Neuronal stem cell (in vitro differentiated cells): ENCODE measurements around the gene CFD.

Experiments
- DNase-seq: peaks from one replicate; pipeline ENCODE4 v3.0.0-alpha.2; 2013; ENCODE audit warnings: low spot score
- H2AFZ ChIP-seq: one replicate; pipeline ENCODE4 v1.6.1; 2013; ENCODE audit warnings: mild to moderate bottlenecking, low read length, inconsistent platforms
- H2AK5ac ChIP-seq: 2 replicates; pipeline ENCODE4 v1.6.1; 2013; ENCODE audit warnings: low read depth, mild to moderate bottlenecking, inconsistent platforms, low read length, moderate library complexity, mixed read lengths
- H2BK120ac ChIP-seq: 2 replicates; pipeline ENCODE4 v1.6.1; 2013; ENCODE audit warnings: low read depth, mild to moderate bottlenecking, inconsistent platforms, low read length, moderate library complexity, mixed read lengths
- H2BK12ac ChIP-seq: one replicate; pipeline ENCODE4 v1.6.1; 2013; ENCODE audit warnings: low read length, inconsistent platforms
- H2BK15ac ChIP-seq: 2 replicates; pipeline ENCODE4 v1.6.1; 2013; ENCODE audit warnings: mild to moderate bottlenecking, low read length, inconsistent platforms, mixed read lengths
- H2BK5ac ChIP-seq: one replicate; pipeline ENCODE4 v1.6.1; 2013; ENCODE audit warnings: inconsistent platforms, mild to moderate bottlenecking, low read length, moderate library complexity
- H3K14ac ChIP-seq: one replicate; pipeline ENCODE4 v1.6.1; 2013; ENCODE audit warnings: low read length, inconsistent platforms
- H3K18ac ChIP-seq: 2 replicates; pipeline ENCODE4 v1.6.1; 2013; ENCODE audit warnings: low read length, inconsistent platforms
- H3K23ac ChIP-seq: 2 replicates; pipeline ENCODE4 v1.6.1; 2013; ENCODE audit warnings: low read depth, mild to moderate bottlenecking, mixed read lengths, low read length, inconsistent platforms; ENCODE audit not compliant: poor library complexity
- H3K27ac ChIP-seq: replicated peaks from 3 replicates; pipeline ENCODE4 v1.5.1; 2013; ENCODE audit warnings: low read length, inconsistent platforms
- H3K27me3 ChIP-seq, 3 experiments: 2 replicates each; pipeline ENCODE4 v1.6.1; 2013; ENCODE audit warnings: low read length in 3 of 3, mild to moderate bottlenecking in 2 of 3, inconsistent platforms in 1 of 3, low read depth in 1 of 3, mixed read lengths in 1 of 3, moderate library complexity in 1 of 3; ENCODE audit not compliant: control insufficient read depth in 3 of 3, insufficient read depth in 3 of 3
- H3K36me3 ChIP-seq, 2 donors: replicated peaks in 1 of 2; 2 replicates each; pipeline ENCODE4 v1.6.1; 2013; ENCODE audit warnings: low read length in 2 of 2; ENCODE audit not compliant: control insufficient read depth in 2 of 2, insufficient read depth in 2 of 2
- H3K4ac ChIP-seq: 2 replicates; pipeline ENCODE4 v1.6.1; 2013; ENCODE audit warnings: inconsistent platforms, mild to moderate bottlenecking, low read length, moderate library complexity
- H3K4me1 ChIP-seq, 2 donors: 1 replicate in 1 of 2; 2 replicates in 1 of 2; pipeline ENCODE4 v1.6.1; 2013; ENCODE audit warnings: low read length in 2 of 2, low read depth in 1 of 2; ENCODE audit not compliant: control insufficient read depth in 2 of 2, insufficient read depth in 1 of 2
- H3K4me2 ChIP-seq: one replicate; pipeline ENCODE4 v1.6.1; 2013; ENCODE audit warnings: mild to moderate bottlenecking, low read length, inconsistent platforms; ENCODE audit not compliant: insufficient read depth, poor library complexity, severe bottlenecking
- H3K4me3 ChIP-seq, 2 donors: 2 replicates each; pipeline ENCODE4 v1.5.1; 2013; ENCODE audit warnings: low read length in 2 of 2, mild to moderate bottlenecking in 2 of 2, inconsistent platforms in 1 of 2, moderate library complexity in 1 of 2
- H3K79me1 ChIP-seq: one replicate; pipeline ENCODE4 v1.6.1; 2013; ENCODE audit warnings: low read depth, mild to moderate bottlenecking, inconsistent platforms, low read length, moderate library complexity
- H3K9ac ChIP-seq: one replicate; pipeline ENCODE4 v1.6.1; 2013; ENCODE audit warnings: mild to moderate bottlenecking, low read depth, low read length, inconsistent platforms; ENCODE audit not compliant: poor library complexity
- H3K9me3 ChIP-seq, 2 donors: replicated peaks in 1 of 2; 2 replicates each; pipeline versions ENCODE3 to v1.6.1; 2013; ENCODE audit warnings: low read length in 2 of 2, mild to moderate bottlenecking in 2 of 2, inconsistent platforms in 1 of 2, low read depth in 1 of 2, mixed read lengths in 1 of 2, moderate library complexity in 1 of 2; ENCODE audit not compliant: control insufficient read depth in 2 of 2, insufficient read depth in 1 of 2
- H4K8ac ChIP-seq: one replicate; pipeline ENCODE4 v1.6.1; 2013; ENCODE audit warnings: low read depth, mild to moderate bottlenecking, inconsistent platforms, low read length, moderate library complexity
- H4K91ac ChIP-seq: one replicate; pipeline ENCODE4 v1.6.1; 2013; ENCODE audit warnings: low read length, low read depth, mild to moderate bottlenecking, inconsistent platforms; ENCODE audit not compliant: poor library complexity
- WGBS, 2 donors: extraction: QIAGEN DNeasy Blood & Tissue Kit; methylation state at CpG; one replicate each; pipeline ENCODE4 v1.1.7; 2013; ENCODE audit warnings: missing lambda C conversion rate in 2 of 2, mixed read lengths in 1 of 2; ENCODE audit not compliant: insufficient read length in 2 of 2, insufficient replicate concordance in 1 of 2; ENCODE audit errors: extremely low coverage in 2 of 2; 5-methylcytosine and 5-hydroxymethylcytosine counted together

CFD gene

GRCh38 chr19:855566-856120 is 3.8 kb upstream of the CFD start:
- Histone ChIP-seq H3K4me3 (no peak overlapping the region), H3K79me1 (peaks cover 2% of the 10 kb centered on the region), H3K4me2 (no peak overlapping the region), H2AK5ac (peak overlapping the region; percentile 66), H3K4ac (no peak overlapping the region), H4K8ac (no peak overlapping the region), H2BK120ac (no peak overlapping the region), H2BK15ac (peak overlapping the region; percentile 38), H2BK12ac (no peak overlapping the region), H3K36me3 (no peaks in the 10 kb centered on the region), H3K9ac (peak overlapping the region; percentile 70), H3K9me3 (peaks cover 0 to 2% of the 10 kb centered on the region in 2 donors), H3K27me3 (peaks cover 7 to 22% (median 20%) of the 10 kb centered on the region in 3 experiments), H4K91ac (no peak overlapping the region), H2AFZ (no peak overlapping the region), H3K27ac (no peak overlapping the region), H3K14ac (peak overlapping the region; percentile 99), H3K23ac (peak overlapping the region; percentile 98), H2BK5ac (no peak overlapping the region), H3K18ac (peak overlapping the region; percentile 89), H3K4me1 (peaks cover 0 to 2% of the 10 kb centered on the region in 2 donors)
- WGBS, 2 donors = no CpG with 5 or more reads among the region's 40 CpGs
- DNase-seq = no peak

- DNase-seq = no peak
- no CpG with 5 or more reads among the region's 9 CpGs for WGBS, 2 donors
- Histone ChIP-seq H3K23ac (no peak overlapping the region), H2AK5ac (no peak overlapping the region), H4K91ac (no peak overlapping the region), H3K27me3 (peaks cover 18 to 42% (median 19%) of the 10 kb centered on the region in 3 experiments), H2BK15ac (no peak overlapping the region), H3K18ac (no peak overlapping the region), H2BK120ac (no peak overlapping the region), H3K4me3 (peak overlapping the region in 1 of 2 donors; percentile 30), H2BK12ac (no peak overlapping the region), H3K79me1 (peaks cover 4% of the 10 kb centered on the region), H3K27ac (no peak overlapping the region), H3K4ac (no peak overlapping the region), H2BK5ac (no peak overlapping the region), H3K4me1 (peaks cover 2 to 3% of the 10 kb centered on the region in 2 donors), H3K9me3 (peaks cover 0 to 9% of the 10 kb centered on the region in 2 donors), H2AFZ (no peak overlapping the region), H3K36me3 (no peaks in the 10 kb centered on the region), H3K9ac (no peak overlapping the region), H3K14ac (no peak overlapping the region), H4K8ac (no peak overlapping the region), H3K4me2 (no peak overlapping the region)
Measured at GRCh38 chr19:858284-858683, 1.2 kb upstream of the CFD start.

- H4K8ac ChIP-seq = no peak overlapping the region
Measured at GRCh38 chr19:861141-861755, 1.8 kb downstream of the CFD start.

More at GRCh38 chr19:861141-861755, 1.8 kb downstream of the CFD start:
- Histone ChIP-seq H3K9me3 (peaks cover 0 to 9% of the 10 kb centered on the region in 2 donors), H3K14ac (peak overlapping the region; percentile 56), H3K9ac (no peak overlapping the region), H3K4me1 (peaks cover 2 to 4% of the 10 kb centered on the region in 2 donors), H3K27me3 (peaks cover 18 to 43% (median 19%) of the 10 kb centered on the region in 3 experiments), H3K18ac (peak overlapping the region; percentile 94), H2AFZ (peak overlapping the region; percentile 68), H3K23ac (peak overlapping the region; percentile 92), H3K36me3 (no peaks in the 10 kb centered on the region), H2AK5ac (peak overlapping the region; percentile 98), H3K4me2 (peak overlapping the region; percentile 32), H3K27ac (no peak overlapping the region), H3K4me3 (peak overlapping the region in 1 of 2 donors; percentile 11), H3K79me1 (peaks cover 4% of the 10 kb centered on the region), H3K4ac (peak overlapping the region; percentile 89), H2BK15ac (peak overlapping the region; percentile 100), H2BK120ac (no peak overlapping the region), H4K91ac (no peak overlapping the region), H2BK5ac (no peak overlapping the region), H2BK12ac (no peak overlapping the region)
- DNase-seq = no peak
- no CpG with 5 or more reads among the region's 35 CpGs for WGBS, 2 donors
